Cardiac septum (tissue), 1 donor: ENCODE measurements around the gene SMIM10L2A. TPM values are rescaled to one million over a fixed set of nuclear protein-coding genes. Genes with fewer than 3 reads are reported as not detected.
"Not testable (repeated sequence)": the region's sequence is repeated elsewhere in the genome, so short reads cannot be mapped to it uniquely, and the experiment has no call there.

Experiments
- DNase-seq: peaks from one replicate; pipeline ENCODE4 v3.0.0-alpha.2; 2020; ENCODE audit warnings: low spot score
- intact Hi-C: fragments of 100-400 bp; cut with DNase I; formaldehyde crosslinking; loops from one replicate; pipeline ENCODE4 v1.14.0; 2022
- total RNA-seq: library from RNA; stranded (reverse); fragmentation: NEBNext Ultra II Directional; extraction: Animal tissue kit (Norgen Biotek cat#: 25700); gene quantifications from one replicate; pipeline ENCODE4 v1.2.1, GENCODE V29; 2021
- donor health status: DM: no; HTN: no; CAD: no.

SMIM10L2A gene
- total RNA-seq, 1 donor from 2014 or later: 0.97 TPM

DNA sequence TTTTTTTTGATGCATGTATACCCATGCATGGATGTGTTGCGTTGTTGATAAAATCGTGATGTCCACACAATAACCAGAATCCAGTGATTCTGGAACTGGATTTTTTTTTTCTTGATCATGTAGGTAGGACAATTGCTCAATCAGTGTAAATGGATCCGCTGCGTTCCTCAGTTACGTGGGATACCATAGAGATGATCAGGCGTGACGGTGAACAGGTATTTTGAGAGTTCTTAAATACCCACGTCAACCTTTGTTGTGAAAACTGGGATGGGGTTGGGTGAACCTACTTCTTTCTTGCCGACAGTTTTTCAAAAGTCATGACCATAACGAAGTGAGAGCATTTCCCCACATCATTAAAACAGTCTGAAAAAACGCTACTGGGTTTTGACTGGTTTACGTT, 913 bp upstream of the SMIM10L2A start:
- no peak for DNase-seq
- intact Hi-C loops: no loop called here

DNA sequence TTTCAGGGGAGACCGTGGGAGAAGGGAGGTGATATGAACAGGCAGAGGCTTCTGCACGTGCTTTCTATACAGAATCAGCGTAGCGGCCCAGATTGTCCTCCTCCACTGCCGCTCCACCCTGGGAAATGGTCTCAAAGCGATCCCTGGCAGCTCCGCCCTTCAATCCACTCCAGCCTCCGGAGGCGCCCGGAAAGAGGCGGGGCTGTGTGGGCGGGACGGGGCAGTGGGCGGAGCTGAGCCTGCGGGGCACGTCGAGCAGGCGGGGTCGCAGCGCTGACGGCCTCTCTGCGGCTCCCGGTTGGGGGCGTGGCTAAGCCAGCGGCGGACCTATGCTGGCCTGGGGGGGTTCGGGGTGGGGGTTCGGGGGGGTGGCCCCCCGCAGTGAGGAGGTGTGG, 210 bp upstream of the SMIM10L2A start:
- intact Hi-C loops: no loop called here
- DNase-seq: peak; percentile 95

DNA sequence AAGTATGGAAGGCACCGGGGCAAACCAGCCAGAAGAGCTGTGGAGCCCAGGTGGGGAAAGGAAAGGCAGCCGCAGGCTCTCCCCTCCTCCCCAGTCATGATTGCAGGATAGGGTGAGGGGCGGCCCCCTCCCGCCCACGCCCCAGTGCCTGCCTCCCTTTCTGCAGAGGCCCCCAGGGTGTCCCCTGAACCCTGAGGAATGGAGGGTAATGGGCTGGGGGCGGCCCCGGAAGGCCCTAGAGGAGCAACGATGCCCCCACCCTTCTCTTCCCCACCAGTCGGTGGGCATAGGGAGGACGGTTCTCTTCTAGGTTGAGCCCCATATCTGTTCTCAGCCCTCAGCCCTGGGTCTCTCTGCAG, 1.0 kb downstream of the SMIM10L2A start:
- DNase-seq, intact Hi-C loops: not testable (repeated sequence)

- DNase-seq, intact Hi-C loops: not testable (repeated sequence)
Measured at GRCh38 chrX:135423173-135423864, 1.6 kb downstream of the SMIM10L2A start.

GRCh38 chrX:135424469-135424868, 2.7 kb downstream of the SMIM10L2A start:
- intact Hi-C loops: no loop called here
- DNase-seq: no peak

DNA sequence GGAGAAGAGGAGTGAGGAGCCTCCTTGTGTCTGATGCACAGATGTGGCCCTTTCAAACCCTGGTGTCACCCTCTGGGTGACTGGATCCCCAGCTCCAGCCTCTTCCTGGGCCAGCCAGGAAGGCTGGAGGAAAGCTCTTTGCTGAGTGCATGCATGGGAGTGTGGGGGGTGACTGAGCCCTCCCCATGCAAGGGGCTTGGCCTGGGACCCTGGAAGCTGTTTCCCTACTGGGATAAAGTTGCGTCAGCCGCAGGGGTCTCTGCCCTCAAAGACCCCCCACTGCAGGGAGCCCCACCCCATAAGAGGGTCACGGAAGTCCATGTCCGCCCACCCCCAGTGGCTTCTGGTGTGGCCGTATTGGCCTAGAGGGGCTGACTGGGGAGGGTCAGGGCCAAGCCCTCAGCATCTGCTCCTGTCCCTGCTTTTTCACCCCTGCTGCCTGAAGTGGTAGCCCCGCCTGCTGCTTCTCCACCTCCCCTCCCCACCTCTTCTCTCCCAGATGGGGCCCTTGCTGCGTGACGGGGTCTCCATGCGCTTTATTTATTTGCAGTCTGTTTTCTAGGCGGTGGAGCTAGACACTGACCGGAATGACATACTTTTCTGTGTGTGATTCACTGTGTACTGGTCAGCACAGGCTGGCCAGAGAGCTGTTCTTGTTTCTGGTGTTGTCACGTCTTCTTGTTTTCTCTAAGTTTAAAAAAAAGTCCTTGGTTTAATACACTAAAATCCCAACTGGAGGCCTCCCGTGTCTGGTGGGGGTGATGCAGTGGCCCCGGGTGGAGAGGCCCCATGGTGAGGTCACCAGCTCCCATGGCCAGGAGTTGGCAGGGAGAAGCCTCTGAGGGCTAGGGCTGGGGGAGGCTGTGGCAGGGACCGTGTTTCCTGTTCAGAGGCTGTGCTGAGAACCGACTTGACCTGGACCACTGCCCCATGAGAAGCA, 3.6 kb downstream of the SMIM10L2A start:
- no peak for DNase-seq
- intact Hi-C loops: no loop called here

- intact Hi-C loops: no loop called here
- DNase-seq: no peak
Measured at GRCh38 chrX:135429429-135429828, 7.7 kb downstream of the SMIM10L2A start.

GRCh38 chrX:135431886-135432285, 10.1 kb downstream of the SMIM10L2A start:
- no peak for DNase-seq
- intact Hi-C loops: no loop called here

DNA sequence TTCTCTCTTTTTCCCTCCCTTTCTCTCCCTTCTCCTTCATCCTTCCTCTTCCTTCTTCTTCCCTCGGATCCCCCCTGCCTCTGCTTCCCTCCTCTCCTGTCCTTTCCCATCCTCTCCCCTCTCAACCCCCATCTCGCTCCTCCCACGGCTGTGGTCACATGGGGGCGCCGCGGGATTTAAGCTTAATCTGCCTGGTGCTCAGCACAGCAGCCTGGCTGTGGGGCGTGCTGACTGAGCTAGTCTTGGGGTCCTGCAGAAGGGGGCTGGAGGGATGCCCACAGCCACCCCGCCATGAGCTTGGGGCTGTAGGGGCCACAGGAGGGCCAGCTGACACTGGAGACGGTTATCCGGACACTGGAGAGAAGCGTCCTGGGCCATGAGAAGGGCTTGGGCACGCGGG, 10.7 kb downstream of the SMIM10L2A start:
- no peak for DNase-seq
- intact Hi-C loops: no loop called here

DNA sequence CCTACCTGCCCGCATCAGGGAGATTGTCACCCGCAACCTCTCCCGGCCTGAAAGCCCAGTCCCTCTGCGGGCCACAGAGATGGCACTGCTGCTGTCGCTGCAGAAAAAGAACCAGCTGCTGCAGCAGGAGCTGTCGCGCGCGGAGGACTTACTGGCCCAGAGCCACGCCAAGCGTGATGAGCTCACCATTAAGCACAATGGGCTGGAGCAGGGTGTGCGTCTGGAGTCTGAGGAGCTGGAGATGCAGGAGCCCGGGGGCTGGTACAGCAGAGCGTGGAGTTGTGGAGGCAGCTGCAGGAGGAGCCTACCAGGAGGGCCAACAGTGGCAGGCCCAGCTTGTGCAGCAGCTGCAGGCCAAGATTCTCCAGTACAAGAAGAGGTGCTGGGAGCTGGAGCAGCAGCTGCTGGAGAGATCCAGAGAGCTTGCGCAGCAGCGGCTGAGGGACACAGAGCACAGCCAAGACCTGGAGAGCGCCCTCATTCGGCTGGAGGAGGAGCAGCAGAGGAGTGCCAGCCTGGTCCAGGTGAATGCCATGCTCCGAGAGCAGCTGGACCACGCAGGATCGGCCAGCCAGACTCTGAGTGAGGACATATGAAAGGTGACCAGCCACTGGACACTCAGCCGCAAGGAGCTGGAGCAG, 11.3 kb downstream of the SMIM10L2A start:
- DNase-seq: no peak
- intact Hi-C loops: no loop called here

DNA sequence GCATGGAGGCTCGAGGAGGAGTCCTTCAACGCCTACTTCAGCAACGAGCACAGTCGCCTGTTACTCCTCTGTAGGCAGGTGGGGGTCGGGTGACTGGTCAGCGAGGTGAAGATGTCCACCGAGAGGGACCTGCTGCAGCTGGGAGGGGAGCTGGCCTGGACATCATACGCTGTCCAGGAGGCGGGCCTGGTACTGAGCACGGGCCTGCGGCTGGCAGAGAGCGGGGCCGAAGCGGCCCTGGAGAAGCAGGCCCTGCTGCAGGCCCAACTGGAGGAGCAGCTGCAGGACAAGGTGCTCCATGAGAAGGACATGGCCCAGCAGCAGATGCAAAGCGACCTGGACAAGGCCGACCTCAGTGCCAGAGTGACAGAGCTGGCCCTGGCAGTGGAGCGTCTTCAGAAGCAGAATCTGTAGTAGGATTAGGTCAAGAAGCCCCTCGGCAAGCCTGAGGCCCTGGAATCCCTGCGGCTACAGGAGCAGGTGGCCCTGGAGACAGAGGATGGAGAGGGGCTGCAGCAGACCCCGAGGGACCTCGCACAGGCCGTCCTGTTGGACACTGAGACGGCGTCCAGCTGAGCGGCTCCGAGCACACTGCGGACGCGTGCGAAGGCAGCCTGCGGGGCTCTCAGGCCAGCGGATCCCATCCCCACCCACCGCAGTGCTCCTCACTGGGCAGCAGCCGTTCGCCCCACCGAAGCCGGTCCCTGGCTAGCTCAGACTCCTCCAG, 11.9 kb downstream of the SMIM10L2A start:
- intact Hi-C loops: no loop called here

DNA sequence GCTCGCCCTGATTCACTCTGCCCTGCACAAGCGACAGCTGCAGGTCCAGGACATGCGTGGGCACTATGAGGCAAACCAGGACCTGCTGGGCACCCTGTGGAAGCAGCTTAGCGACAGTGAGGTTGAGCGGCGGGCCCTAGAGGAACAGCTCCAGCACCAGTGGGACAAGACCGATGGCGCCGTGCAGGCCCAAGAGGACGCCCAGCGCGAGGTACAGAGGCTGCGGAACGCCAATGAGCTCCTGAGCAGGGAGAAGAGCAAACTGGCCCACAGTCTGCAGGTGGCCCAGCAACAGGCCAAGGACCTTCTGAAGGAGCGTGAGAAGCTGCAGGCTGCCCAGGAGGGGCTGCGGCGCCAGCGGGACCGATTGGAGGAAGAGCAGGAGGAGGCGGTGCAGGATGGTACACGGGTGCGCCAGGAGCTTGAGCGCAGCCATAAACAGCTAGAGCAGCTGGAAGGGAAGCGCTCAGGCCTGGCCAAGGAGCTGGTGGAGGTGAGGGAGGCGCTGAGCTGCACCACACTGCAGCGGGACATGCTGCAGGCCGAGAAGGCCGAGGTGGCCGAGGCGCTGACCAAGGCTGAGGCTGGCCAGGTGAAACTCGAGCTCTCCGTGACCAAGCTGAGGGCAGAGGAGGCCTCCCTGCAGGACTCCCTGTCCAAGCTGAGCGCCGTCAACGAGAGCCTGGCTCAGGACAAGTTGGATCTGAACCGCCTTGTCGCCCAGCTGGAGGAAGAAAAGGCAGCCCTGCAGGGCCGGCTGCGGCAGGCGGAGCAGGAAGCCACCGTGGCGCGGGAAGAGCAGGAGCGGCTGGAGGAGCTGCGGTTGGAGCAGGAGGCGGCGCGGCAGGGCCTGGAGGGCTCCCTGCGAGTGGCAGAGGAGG, 12.8 kb downstream of the SMIM10L2A start:
- intact Hi-C loops: no loop called here
- DNase-seq: no peak

More for the DNA sequence above, 11.9 kb downstream of the SMIM10L2A start:
- DNase-seq: no peak

DNA sequence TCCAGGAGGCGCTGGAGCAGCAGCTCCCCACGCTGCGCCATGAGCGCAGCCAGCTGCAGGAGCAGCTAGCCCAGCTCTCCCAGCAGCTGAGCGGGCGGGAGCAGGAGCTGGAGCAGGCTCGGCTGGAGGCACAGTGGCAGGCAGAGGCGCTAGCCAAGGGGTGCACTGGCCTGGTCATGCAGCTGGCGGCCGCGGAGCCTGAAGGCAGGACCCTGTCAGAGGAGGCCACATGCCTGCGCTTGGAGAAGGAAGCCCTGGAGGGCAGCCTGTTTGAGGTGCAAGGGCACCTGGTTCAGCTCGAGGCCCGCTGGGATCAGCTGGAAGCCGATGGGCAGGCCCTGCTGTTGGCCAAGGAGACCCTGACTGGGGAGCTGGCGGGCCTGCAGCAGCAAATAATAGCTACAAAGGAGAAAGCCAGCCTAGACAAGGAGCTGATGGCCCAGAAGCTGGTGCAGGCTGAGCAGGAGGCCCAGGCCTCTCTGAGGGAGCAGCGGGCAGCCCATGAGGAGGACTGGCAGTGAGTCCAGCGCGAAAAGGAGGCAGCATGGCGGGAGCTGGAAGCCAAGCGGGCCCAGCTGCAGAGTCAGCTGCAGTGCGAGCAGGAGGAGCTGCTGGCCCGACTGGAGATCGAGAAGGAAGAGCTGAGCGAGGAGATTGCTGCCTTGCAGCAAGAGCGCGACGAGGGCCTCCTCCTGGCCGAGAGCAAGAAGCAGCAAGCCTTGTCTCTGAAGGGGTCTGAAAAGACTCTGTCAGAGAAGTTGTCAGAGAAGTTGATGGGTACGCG, 13.6 kb downstream of the SMIM10L2A start:
- no peak for DNase-seq
- intact Hi-C loops: no loop called here

GRCh38 chrX:135435933-135436332, 14.2 kb downstream of the SMIM10L2A start:
- intact Hi-C loops: no loop called here
- DNase-seq: no peak

- no peak for DNase-seq
- intact Hi-C loops: no loop called here
Measured at GRCh38 chrX:135436456-135436855, 14.7 kb downstream of the SMIM10L2A start.

DNA sequence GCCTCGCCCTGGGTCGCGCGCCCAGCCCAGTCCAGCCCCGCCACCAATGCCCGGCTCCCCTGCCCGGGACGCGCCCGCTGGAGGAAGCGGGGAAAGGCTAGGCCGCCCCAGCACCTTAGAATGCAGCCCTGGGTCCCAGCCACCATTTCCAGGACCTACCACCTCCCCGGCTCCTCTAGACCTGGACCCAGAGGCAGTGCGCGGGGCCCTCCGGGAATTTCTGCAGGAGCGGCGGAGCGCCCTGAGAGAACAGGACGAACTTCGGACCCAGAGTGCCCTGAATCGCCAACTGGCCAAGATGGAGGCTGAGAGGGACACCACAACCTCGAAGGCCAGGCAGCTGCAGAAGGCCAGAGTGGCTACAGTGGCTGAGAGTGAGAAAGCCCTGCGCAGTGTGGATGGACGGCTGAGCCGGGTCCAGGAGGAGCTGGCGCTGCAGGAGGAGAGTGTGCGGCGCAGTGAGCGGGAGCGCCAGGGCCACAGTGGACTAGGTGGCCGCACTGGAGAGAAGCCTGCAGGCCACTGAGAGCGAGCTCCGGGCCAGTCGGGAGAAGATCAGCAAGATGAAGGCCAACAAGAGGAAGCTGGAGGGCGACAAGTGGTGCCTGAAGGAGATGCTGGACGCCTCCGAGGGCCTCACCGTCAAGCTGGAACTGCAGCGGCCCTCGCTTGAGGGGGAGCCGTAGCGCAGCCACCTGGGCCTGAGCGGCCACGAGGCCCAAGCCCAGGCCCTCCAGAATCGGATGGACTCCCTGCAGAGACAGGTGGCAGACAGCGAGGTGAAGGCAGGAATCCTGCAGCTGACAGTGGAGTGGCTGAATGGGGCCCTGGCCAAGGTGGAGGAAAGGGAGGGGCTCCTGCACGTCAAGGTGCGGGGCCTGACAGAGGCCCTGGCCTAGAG, 15.5 kb downstream of the SMIM10L2A start:
- DNase-seq: no peak
- intact Hi-C loops: no loop called here
